ENCODE data around the gene SCUBE2.

Gene SCUBE2

DNA sequence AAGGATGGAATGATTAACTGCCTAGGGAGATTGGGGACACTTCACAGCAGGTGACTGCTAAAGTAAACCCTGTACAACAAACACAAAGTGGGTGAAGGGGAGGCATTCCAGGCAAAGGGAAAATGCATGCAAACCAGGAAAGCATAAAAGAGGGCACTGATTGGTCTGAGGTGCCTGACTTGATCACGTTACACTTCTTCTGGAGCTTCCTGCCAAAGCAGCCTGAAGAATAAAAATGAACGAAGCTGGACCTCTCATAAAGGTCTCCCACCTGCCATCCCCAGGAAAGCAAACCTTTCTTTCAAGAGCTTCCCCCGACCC lies 46.7 kb upstream of the SCUBE2 start:
- DNase-seq, result no peak

DNA sequence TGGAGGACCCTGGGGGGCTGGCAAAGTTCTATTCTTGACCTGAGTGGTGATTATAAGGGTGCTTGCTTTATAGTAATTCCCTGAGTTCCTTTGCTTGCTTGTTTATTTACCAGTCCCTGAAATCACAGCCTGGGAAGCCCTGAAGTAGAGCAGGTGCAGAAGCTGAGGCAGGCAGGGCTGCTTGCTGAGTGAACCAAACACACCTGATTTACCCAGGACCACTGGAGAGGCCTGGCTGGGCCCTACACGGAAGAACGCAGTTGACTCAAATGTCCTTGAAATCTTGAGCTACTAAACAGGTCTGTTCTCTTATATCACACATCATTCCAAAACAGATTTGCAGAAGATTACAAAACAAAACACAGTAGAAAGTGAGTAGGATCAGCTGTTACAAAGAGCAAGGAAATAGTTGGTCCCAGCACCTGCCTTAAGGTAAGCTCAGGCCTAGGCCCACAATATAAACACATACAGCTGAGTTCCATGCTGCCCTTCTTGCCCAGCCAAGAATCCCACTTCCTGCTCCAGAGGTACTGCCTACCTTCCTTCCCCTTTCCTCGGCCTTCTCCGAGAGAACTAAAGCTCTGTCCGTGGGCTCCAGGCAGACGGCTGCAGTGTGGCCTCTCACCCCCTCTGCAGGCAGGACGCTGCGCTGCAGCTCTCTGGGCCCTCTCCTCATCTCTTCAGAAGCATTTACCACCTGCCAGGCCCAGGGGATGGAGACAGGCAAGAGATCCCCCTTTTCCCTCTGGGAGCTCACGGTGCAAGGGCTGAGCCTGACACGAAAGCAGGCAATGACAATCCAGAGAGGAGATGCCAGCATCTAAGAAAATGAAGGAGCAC lies 46.1 kb upstream of the SCUBE2 start:
- H4K8ac ChIP-seq (ENCODE audit: low read depth, low read length), result no peak overlapping the region
- no peaks in the 10 kb centered on the region for H3K79me2 ChIP-seq (ENCODE audit: control insufficient read depth, insufficient read depth, low read length, poor library complexity)
- H2BK12ac ChIP-seq (ENCODE audit: low read length), result no peak overlapping the region
- no peak overlapping the region for H2AFZ ChIP-seq (ENCODE audit: insufficient read depth, low read length, poor library complexity)
- H3K36me3 ChIP-seq (ENCODE audit: control insufficient read depth in 1 of 2, insufficient read depth in 2 of 2, low read length in 2 of 2), result peaks cover 29 to 43% of the 10 kb centered on the region in 2 experiments
- no peak overlapping the region for H3K4me3 ChIP-seq (ENCODE audit: low read depth, low read length)
- no peak overlapping the region for H3K27ac ChIP-seq (ENCODE audit: low read depth, low read length)
- H3K23ac ChIP-seq (ENCODE audit: low read length), result no peak overlapping the region
- no peaks in the 10 kb centered on the region for H3K79me1 ChIP-seq (ENCODE audit: low read length)
- no peaks in the 10 kb centered on the region for H3K27me3 ChIP-seq (ENCODE audit: insufficient read depth, low read length)
- peak; percentile 78 to 85 for DNase-seq
- H3K4me2 ChIP-seq (ENCODE audit: low read length), result no peak overlapping the region
- WGBS (ENCODE audit: extremely low coverage, insufficient coverage, insufficient read length), result no CpG with 5 or more reads among the region's 10 CpGs
- no peak overlapping the region for H4K91ac ChIP-seq (ENCODE audit: low read depth, low read length)
- no peak overlapping the region for H3K4ac ChIP-seq (ENCODE audit: low read depth, low read length)
- no peak overlapping the region for H2BK5ac ChIP-seq (ENCODE audit: low read depth, low read length, poor library complexity)
- no peak overlapping the region for H3K18ac ChIP-seq (ENCODE audit: low read length)
- no peaks in the 10 kb centered on the region for H3K4me1 ChIP-seq (ENCODE audit: control insufficient read depth in 1 of 2, insufficient read depth in 2 of 2, low read length in 2 of 2)
- H3K9ac ChIP-seq (ENCODE audit: low read length), result no peak overlapping the region
- no peaks in the 10 kb centered on the region for H3K9me3 ChIP-seq (ENCODE audit: insufficient read depth, low read depth, low read length)
- no peak overlapping the region for H3K14ac ChIP-seq (ENCODE audit: low read length)
- no peak overlapping the region for H2BK120ac ChIP-seq (ENCODE audit: insufficient read depth, low read length, poor library complexity)
- no peak overlapping the region for H2AK5ac ChIP-seq (ENCODE audit: low read length)
- H4K12ac ChIP-seq (ENCODE audit: low read depth, low read length), result no peak overlapping the region

More for the DNA sequence above, 46.7 kb upstream of the SCUBE2 start:
- Histone ChIP-seq H4K91ac (ENCODE audit: low read depth, low read length) (no peak overlapping the region), H3K79me2 (ENCODE audit: control insufficient read depth, insufficient read depth, low read length, poor library complexity) (no peaks in the 10 kb centered on the region), H3K79me1 (ENCODE audit: low read length) (no peaks in the 10 kb centered on the region), H2BK120ac (ENCODE audit: insufficient read depth, low read length, poor library complexity) (no peak overlapping the region), H3K4ac (ENCODE audit: low read depth, low read length) (no peak overlapping the region), H2BK5ac (ENCODE audit: low read depth, low read length, poor library complexity) (no peak overlapping the region), H4K8ac (ENCODE audit: low read depth, low read length) (no peak overlapping the region), H2AK5ac (ENCODE audit: low read length) (no peak overlapping the region), H3K27ac (ENCODE audit: low read depth, low read length) (no peak overlapping the region), H3K9me3 (ENCODE audit: insufficient read depth, low read depth, low read length) (no peaks in the 10 kb centered on the region), H3K36me3 (ENCODE audit: control insufficient read depth in 1 of 2, insufficient read depth in 2 of 2, low read length in 2 of 2) (peaks cover 35 to 49% of the 10 kb centered on the region in 2 experiments), H3K9ac (ENCODE audit: low read length) (no peak overlapping the region), H3K27me3 (ENCODE audit: insufficient read depth, low read length) (no peaks in the 10 kb centered on the region), H2AFZ (ENCODE audit: insufficient read depth, low read length, poor library complexity) (no peak overlapping the region), H3K4me3 (ENCODE audit: low read depth, low read length) (no peak overlapping the region), H3K18ac (ENCODE audit: low read length) (no peak overlapping the region), H2BK12ac (ENCODE audit: low read length) (no peak overlapping the region), H3K23ac (ENCODE audit: low read length) (no peak overlapping the region), H3K14ac (ENCODE audit: low read length) (no peak overlapping the region), H3K4me1 (ENCODE audit: control insufficient read depth in 1 of 2, insufficient read depth in 2 of 2, low read length in 2 of 2) (no peaks in the 10 kb centered on the region), H3K4me2 (ENCODE audit: low read length) (no peak overlapping the region), H4K12ac (ENCODE audit: low read depth, low read length) (no peak overlapping the region)
- WGBS (ENCODE audit: extremely low coverage, insufficient coverage, insufficient read length), result no CpG with 5 or more reads among the region's 3 CpGs

DNA sequence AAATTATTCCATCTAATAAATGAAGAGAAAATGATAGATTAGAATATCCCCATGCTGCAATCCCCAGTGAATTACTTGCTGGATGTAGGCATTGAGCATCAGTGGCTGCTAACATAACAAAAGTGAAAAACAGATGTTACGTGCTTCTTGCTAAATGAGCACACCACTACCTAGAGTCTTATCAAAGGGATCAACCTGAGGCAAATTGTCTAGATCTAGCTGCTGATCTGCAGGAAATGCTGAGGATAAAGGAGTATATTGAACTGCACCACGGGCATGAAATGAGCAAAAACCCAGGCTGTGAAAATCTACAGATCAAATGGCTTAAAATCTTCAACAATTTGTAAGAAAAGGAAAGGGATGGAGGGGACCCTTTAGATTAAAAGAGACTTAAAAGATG lies 45.3 kb upstream of the SCUBE2 start:
- Histone ChIP-seq H3K36me3 (ENCODE audit: control insufficient read depth in 1 of 2, insufficient read depth in 2 of 2, low read length in 2 of 2) (peaks cover 25 to 39% of the 10 kb centered on the region in 2 experiments), H4K8ac (ENCODE audit: low read depth, low read length) (no peak overlapping the region), H3K4ac (ENCODE audit: low read depth, low read length) (no peak overlapping the region), H2BK120ac (ENCODE audit: insufficient read depth, low read length, poor library complexity) (no peak overlapping the region), H2AK5ac (ENCODE audit: low read length) (no peak overlapping the region), H3K23ac (ENCODE audit: low read length) (no peak overlapping the region), H3K18ac (ENCODE audit: low read length) (no peak overlapping the region), H3K4me2 (ENCODE audit: low read length) (no peak overlapping the region), H3K9me3 (ENCODE audit: insufficient read depth, low read depth, low read length) (no peaks in the 10 kb centered on the region), H2BK5ac (ENCODE audit: low read depth, low read length, poor library complexity) (no peak overlapping the region), H2BK12ac (ENCODE audit: low read length) (no peak overlapping the region), H3K27ac (ENCODE audit: low read depth, low read length) (no peak overlapping the region), H3K79me1 (ENCODE audit: low read length) (no peaks in the 10 kb centered on the region), H3K9ac (ENCODE audit: low read length) (no peak overlapping the region), H4K91ac (ENCODE audit: low read depth, low read length) (no peak overlapping the region), H3K14ac (ENCODE audit: low read length) (no peak overlapping the region), H3K4me1 (ENCODE audit: control insufficient read depth in 1 of 2, insufficient read depth in 2 of 2, low read length in 2 of 2) (no peaks in the 10 kb centered on the region), H4K12ac (ENCODE audit: low read depth, low read length) (no peak overlapping the region), H3K27me3 (ENCODE audit: insufficient read depth, low read length) (no peaks in the 10 kb centered on the region), H3K4me3 (ENCODE audit: low read depth, low read length) (no peak overlapping the region), H3K79me2 (ENCODE audit: control insufficient read depth, insufficient read depth, low read length, poor library complexity) (no peaks in the 10 kb centered on the region), H2AFZ (ENCODE audit: insufficient read depth, low read length, poor library complexity) (no peak overlapping the region)
- no CpG with 5 or more reads among the region's 2 CpGs for WGBS (ENCODE audit: extremely low coverage, insufficient coverage, insufficient read length)
- peak; percentile 24 to 59 for DNase-seq

DNA sequence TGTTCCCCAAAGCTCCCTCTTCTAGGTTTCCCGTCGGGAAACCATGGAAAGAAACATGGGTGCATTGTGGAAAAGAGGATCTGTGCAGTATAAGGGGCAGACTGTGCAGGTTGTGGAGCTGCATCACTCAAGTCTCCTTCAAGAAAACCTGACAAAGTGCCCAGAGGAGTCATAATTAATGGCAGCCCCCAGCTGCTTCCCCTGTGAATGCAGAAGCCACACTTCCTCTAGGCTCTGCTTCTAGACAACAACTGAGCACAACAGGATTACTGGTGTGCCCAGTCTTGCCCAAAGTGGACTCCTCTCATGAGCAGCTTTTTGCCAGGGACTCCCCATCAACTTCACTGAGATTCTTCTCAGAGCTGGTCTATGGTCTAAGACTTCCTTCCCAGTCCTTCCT lies 42.6 kb upstream of the SCUBE2 start:
- Histone ChIP-seq H3K9me3 (ENCODE audit: insufficient read depth, low read depth, low read length) (no peaks in the 10 kb centered on the region), H3K79me1 (ENCODE audit: low read length) (no peaks in the 10 kb centered on the region), H4K8ac (ENCODE audit: low read depth, low read length) (no peak overlapping the region), H2AFZ (ENCODE audit: insufficient read depth, low read length, poor library complexity) (no peak overlapping the region), H3K79me2 (ENCODE audit: control insufficient read depth, insufficient read depth, low read length, poor library complexity) (no peaks in the 10 kb centered on the region), H3K36me3 (ENCODE audit: control insufficient read depth in 1 of 2, insufficient read depth in 2 of 2, low read length in 2 of 2) (peaks cover 12 to 22% of the 10 kb centered on the region in 2 experiments), H2AK5ac (ENCODE audit: low read length) (no peak overlapping the region), H4K91ac (ENCODE audit: low read depth, low read length) (no peak overlapping the region), H3K4ac (ENCODE audit: low read depth, low read length) (no peak overlapping the region), H3K4me2 (ENCODE audit: low read length) (no peak overlapping the region), H3K27ac (ENCODE audit: low read depth, low read length) (no peak overlapping the region), H3K14ac (ENCODE audit: low read length) (no peak overlapping the region), H2BK5ac (ENCODE audit: low read depth, low read length, poor library complexity) (no peak overlapping the region), H3K4me1 (ENCODE audit: control insufficient read depth in 1 of 2, insufficient read depth in 2 of 2, low read length in 2 of 2) (no peaks in the 10 kb centered on the region), H3K18ac (ENCODE audit: low read length) (no peak overlapping the region), H3K27me3 (ENCODE audit: insufficient read depth, low read length) (no peaks in the 10 kb centered on the region), H2BK120ac (ENCODE audit: insufficient read depth, low read length, poor library complexity) (no peak overlapping the region), H3K23ac (ENCODE audit: low read length) (no peak overlapping the region), H3K9ac (ENCODE audit: low read length) (no peak overlapping the region), H3K4me3 (ENCODE audit: low read depth, low read length) (no peak overlapping the region), H4K12ac (ENCODE audit: low read depth, low read length) (no peak overlapping the region), H2BK12ac (ENCODE audit: low read length) (no peak overlapping the region)
- no peak for DNase-seq
- WGBS (ENCODE audit: extremely low coverage, insufficient coverage, insufficient read length), result no CpG with 5 or more reads among the region's 2 CpGs
